Activated CD4-positive, alpha-beta T cell treated with anti-CD3 and anti-CD28 coated beads, Interleukin-2, amount 50 U/mL, for 16 hours (primary cell): ENCODE measurements around the gene COL8A2.
A peak's percentile ranks its signal among the peaks of the same experiment; 100 is the strongest.

Experiments
- DNase-seq: peaks from one replicate; pipeline ENCODE4 v3.0.0-alpha.2; 2020

The COL8A2 gene

GRCh38 chr1:36135330-36135667, 10.3 kb upstream of the COL8A2 start:
- DNase-seq: no peak

- peak; percentile 43 for DNase-seq
Measured at GRCh38 chr1:36134505-36135329, 9.7 kb upstream of the COL8A2 start.

DNA sequence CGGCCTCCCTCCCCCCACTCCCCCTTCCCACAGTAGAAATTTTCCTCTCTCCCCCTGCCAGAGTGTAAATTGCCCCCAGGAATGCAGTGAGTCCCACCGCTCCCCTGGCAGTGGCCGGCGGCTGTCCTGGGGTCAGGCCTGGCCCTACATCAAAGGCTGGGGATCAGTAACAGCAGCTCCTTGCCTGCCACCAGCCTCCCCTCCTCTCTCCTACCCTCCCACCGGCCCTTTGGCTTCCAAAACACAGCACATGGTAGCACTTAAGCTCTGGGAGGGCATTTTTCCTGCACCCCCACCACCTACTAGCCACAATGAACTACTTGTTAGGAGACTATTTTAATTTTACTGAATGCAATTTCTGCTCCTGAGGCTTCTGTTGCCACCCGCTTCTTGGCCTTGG, 9.0 kb upstream of the COL8A2 start:
- no peak for DNase-seq

GRCh38 chr1:36133484-36133883, 8.5 kb upstream of the COL8A2 start:
- no peak for DNase-seq

DNA sequence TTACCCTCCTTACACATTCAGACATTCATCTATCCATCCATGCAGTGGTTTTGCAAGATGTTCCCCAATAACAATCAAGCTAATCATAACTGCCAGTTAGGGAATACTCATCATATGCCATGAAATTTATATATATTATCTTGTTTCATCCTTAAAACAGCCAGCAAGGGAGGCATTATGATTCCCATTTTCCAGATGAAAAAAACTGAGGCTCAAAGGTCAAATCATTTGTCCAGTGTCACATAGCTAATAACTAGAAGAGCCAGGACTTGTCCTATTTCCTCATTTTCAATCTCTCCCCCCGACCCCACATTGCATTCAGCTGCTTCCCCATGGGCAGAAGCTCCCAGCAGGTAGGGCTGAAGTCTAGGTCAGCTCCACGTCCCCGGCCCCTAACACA, 7.0 kb upstream of the COL8A2 start:
- DNase-seq: no peak

GRCh38 chr1:36128905-36129206, 3.8 kb upstream of the COL8A2 start:
- DNase-seq: no peak

- no peak for DNase-seq
Measured at GRCh38 chr1:36128126-36128904, 3.3 kb upstream of the COL8A2 start.

DNA sequence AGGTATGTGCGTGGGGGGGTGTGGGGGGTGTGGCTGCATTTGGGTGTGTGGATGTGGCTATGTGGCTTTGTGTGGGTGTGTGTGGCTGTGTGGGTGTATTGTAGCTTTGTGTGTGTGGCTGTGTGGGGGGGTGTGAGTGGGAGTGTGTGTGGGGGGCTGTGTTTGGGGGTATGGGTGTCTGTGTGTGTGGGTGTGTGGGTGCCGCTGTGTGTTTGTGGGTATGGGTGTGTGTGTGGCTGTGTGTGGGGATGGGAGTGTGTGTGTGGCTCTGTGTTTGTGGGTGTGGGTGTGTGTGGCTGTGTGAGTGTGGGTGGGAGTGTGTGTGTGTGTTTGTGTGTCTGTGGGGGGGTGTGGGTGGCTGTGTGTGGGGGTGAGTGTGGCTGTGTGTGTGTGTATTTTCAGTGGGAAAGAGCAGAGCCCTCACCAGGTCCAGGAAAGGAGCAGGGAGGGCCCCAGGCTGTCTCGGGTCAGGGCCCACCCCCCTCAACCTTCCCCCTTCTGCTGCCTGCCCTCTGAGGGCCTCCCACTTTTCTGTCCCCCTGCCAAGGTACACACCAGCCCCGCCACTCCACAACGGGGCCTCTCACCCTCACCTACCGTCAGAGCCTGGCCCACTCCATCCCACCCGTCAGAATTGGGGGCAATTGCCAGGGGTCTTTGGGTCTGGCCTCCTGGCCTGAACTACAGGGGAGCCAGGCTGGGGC, 1.9 kb upstream of the COL8A2 start:
- DNase-seq: no peak

GRCh38 chr1:36126005-36126716, 1.1 kb upstream of the COL8A2 start:
- DNase-seq: no peak

DNA sequence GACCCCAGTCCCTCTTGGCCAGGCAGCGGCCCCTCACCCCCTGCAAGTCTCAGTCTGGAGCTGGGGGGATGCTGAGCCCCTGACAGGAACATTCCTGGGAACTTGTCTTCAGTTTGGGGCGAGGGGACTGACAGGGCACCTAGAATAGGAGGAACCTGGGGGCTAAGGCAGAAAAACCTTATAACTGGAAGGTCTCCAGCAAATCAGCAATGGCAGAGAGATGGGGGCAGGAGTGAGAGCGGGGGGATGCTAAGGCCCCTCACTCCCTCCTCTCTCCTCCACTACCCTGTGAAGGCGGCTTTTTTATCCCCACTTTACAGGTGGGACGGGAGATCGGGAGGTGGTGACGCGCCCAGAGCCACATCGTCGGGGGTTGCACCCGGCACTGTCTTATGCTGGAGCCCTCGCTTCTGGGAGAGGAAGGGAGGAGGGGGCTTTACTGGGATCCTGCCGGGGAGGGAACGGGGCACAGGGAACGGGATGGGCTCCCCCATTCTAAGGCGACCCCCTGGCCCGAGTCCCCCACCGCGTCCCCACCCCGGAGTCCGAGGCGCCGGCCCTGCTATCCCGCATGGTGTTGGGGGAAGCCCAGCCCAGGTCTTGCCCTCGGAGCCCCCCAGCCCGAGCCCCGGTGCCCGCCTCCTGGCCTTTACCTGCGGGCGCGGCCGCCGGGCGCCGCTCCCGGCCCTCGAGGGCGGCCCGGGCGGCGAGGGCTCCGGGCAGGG, 456 bp downstream of the COL8A2 start:
- DNase-seq: no peak

DNA sequence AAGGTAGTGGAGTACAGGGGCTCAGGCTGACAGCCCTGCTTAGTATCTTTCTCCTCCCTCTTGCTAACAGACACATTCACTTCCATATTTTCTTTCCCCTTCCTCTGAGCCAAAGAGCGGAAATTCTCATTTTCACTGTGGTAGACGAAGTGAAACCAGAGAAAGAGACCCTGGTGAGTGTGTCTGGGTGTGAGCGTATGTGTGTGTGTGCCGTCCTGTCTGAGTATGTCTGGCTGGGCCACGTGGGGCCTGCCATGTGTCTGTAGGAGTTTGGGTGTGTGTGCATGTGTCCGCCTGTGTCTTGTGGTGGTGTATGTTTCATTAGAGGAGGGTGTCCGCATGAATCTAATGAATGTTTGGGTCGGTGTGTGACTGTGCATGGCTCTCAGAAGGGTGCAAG, 1.7 kb downstream of the COL8A2 start:
- no peak for DNase-seq

DNA sequence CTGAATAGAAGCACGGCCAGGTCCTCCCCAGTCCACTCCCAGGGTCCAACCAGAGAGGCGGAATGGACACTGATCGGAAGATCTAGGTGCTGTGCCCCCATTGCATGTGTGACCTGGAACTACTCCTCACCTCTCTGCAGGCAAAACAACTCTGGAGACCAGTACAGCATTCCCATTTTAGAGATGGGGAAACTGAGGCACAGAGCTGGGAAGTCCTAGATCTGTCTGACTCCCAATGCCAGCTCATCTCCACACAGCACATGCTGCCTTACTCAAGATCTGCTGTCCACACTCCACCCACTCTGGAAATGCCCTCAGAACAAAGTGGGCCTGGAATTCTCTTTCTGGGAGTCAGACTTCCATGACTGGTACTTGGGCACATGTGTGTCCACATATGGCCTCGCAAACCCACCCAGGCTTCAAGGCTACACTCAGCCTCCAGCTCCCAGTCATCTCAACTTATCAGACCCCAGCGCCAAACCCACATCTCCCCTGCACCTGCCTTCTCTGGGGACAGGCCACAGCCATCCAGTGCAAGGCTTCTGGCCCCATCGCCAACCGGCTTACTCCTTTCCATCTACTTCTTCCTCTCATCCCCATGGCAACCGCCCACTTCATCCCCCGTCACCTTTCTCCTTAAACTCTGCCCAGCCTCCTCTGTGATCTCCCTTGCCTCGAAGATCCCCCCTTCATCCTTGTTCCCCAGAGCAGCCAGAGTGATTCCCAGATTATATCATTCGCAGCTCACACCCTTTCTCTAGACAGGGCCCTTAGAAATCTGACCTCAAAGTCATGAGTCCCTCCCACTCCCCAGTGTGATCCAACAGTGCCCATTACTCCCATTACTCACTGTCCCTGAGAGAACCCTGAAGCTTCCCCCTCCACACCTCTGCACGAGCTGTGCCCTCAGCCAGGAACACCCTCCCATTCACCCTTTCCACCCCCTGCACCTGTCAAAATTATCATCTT, 2.7 kb downstream of the COL8A2 start:
- DNase-seq: no peak

- DNase-seq: no peak
Measured at GRCh38 chr1:36119456-36119855, 5.6 kb downstream of the COL8A2 start.

DNA sequence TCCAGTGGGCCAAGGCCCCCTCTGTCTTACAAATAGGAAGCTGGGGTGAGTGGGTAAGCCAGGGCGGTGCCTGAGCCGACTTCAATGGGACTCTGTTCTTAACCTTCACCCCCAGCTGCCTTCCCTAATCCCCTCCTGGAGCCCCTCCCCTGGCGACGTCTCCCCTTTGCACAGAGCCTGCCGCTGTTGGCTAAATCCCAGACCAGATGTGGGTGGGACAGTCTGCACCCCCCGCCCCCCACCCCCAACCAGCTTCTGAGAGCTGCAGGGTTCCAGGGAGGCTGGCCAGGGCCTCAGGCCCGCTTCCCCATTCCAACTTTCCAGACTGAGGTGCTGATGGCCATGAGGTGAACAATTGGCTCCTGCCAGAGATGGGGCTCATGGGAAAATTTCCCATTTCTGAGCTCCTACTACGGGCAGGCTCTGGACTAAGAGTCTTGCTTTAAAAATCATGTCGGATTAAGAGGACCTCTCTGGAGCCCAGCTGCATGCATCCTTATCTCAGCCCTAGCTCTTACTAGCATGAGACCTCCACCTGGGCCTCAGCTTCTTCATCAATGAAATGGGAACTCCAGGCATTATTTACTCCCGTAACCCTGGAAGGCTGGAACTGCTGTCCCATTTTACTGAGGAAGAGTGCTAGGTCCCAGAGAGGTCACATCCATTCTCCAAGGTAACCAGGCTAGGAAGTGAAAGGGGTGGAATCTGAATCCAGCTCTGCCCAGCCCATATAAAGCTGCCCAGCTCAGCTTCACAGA, 6.4 kb downstream of the COL8A2 start:
- no peak for DNase-seq

- DNase-seq: no peak
Measured at GRCh38 chr1:36116901-36117300, 8.1 kb downstream of the COL8A2 start.

DNA sequence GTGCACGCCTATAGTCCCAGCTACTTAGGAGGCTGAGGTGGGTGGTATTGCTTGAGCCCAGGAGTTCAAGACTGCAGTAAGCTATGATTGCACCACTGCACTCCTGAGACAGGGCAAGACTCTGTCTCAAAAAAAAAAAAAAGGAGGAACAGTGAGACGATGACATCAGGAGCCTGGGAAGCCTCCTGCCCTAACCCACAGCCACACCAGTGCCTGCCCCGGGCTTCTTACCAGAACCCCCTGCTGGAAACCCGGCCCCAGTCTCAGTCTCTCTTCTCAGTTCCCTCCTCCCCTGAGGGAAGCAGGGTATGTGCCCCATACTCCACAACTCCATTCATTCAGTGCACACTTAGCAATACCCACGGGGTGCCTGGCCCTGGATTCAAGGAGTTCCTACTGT, 9.1 kb downstream of the COL8A2 start:
- DNase-seq: no peak

DNA sequence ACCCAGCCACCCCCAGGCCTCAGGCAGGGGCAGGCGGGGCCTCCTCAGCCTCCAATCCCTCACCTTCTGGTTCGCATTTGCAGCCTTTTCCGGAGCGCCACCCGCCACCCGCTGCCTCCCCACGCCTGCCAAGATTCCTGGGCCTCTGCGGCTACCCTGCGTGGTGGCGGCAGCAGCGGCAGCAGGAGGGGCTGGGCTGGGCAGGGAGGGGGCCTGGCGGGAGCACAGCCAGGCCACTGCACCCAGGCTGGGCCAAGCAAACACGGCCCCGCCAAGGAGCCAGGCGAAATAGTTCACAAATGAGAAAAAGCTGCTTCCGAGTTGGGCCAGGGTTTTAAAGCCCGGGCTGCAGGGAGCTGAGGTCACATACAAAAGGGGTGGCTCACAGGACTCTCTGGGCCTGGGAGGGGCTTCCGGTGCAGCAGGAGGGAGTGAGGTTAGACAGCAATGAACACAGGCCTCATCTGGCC, 9.8 kb downstream of the COL8A2 start:
- no peak for DNase-seq

DNA sequence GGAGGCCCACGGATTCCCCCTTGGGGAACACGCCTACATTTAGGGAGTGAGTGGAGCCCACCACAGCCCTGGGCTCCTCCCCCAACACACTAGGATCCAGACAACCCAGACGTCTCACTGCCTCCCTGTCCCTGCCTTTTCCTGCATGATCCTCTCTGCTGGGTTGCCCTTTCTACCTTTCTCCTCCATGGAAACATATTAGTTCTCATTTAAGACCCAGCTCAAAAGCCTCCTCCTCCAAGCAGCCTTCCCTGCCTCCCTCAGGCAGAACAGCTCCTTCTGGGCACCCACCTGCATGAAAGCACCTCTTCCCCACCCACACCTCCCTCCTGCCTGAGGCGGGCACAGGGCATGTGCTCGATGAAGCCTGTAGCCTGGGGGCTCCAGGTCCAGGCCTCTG, 10.7 kb downstream of the COL8A2 start:
- no peak for DNase-seq

DNA sequence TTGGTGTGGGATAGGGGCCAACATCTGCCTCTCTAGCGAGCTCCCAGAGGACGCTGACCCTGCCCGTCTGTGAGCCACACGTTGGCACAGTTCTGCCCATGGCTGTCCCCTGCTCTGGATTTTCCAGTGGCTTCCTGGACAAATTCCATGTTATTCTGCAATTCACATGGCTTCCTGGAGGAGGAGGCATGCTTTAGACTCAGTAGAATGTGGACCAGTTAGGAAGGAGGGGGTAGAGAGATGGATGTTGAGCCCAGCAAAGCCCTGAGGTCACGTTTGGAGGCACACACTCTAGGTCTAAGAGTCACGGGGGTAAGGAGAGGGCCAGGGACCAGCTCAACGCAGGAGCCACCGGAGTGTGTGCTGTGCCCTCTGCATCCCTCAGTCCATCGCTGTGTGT, 12.2 kb downstream of the COL8A2 start:
- DNase-seq: no peak

GRCh38 chr1:36111151-36111550, 13.9 kb downstream of the COL8A2 start:
- DNase-seq: no peak
